Activated CD8-positive, alpha-beta T cell treated with anti-CD3 and anti-CD28 coated beads, Interleukin-2, amount 10 ng/mL, durations not matched to agents 7 days and 5 days (primary cell): ENCODE data around the gene NEURL3. TPM values are rescaled to one million over a fixed set of nuclear protein-coding genes. Genes with fewer than 3 reads are reported as not detected.

ENCODE experiments used
- ATAC-seq: fragments of 150-1000 bp; cut with Tn5 transposase; one replicate; pipeline ENCODE4 v1.10.0; 2021; ENCODE audit warnings: moderate library complexity
- CTCF ChIA-PET: fragments of 350-600 bp; sonication (Branson Sonifier 250); formaldehyde crosslinking; loops from one replicate; lab custom pipeline; 2021; ENCODE audit warnings: antibody characterized with exemption; lab: Charles Lee
- POLR2A ChIA-PET: fragments of 350-600 bp; sonication (Branson Sonifier 250); formaldehyde crosslinking; loops from one replicate; lab custom pipeline; 2021; ENCODE audit warnings: antibody characterized with exemption; lab: Charles Lee
- DNase-seq: peaks from one replicate; pipeline ENCODE4 v3.0.0-alpha.2; 2020
- H3K27ac Mint-ChIP-seq: one replicate; pipeline ENCODE4 v1.8.0; 2021; ENCODE audit warnings: mild to moderate bottlenecking, mixed read lengths
- H3K27me3 Mint-ChIP-seq: one replicate; pipeline ENCODE4 v1.8.0; 2021; ENCODE audit warnings: low read depth, mixed read lengths
- H3K36me3 Mint-ChIP-seq: one replicate; pipeline ENCODE4 v1.8.0; 2021; ENCODE audit warnings: low read depth, mixed read lengths
- H3K4me1 Mint-ChIP-seq: one replicate; pipeline ENCODE4 v1.8.0; 2021; ENCODE audit warnings: low read depth, mixed read lengths
- H3K4me3 Mint-ChIP-seq: one replicate; pipeline ENCODE4 v1.8.0; 2021; ENCODE audit warnings: mild to moderate bottlenecking, mixed read lengths
- H3K9me3 Mint-ChIP-seq: one replicate; pipeline ENCODE4 v1.8.0; 2022; ENCODE audit warnings: mixed read lengths; ENCODE audit not compliant: insufficient read depth
- total RNA-seq, 2 experiments: library from RNA; stranded (reverse); gene quantifications; one replicate each; pipeline ENCODE4 v1.2.3, GENCODE V29; 2021

NEURL3 gene
- total RNA-seq, 2 experiments from 2014 or later = not detected

DNA sequence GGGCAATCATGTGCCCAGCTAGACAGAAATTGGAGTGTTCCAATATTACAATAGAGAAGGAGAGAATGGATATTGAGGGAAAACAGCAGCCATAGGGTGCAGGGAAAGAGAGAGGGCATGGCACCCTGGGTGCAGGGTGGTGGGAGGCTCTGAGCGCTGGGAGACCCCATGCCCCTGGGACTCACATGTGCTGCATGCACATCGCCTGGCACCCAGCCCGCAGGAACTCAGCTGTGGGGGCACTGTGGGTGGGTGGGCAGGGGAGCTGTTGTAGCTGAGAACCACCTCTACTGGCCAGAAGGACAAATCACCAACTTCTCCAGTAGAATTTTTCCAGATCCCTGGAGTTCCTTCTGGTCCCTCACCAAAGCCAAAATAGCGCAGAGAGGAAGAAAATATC is 7.2 kb upstream of the NEURL3 start:
- H3K4me1 Mint-ChIP-seq = peaks cover 15% of the 10 kb centered on the region
- H3K36me3 Mint-ChIP-seq = peaks cover 11% of the 10 kb centered on the region
- ChIA-PET POLR2A (no interaction called here), CTCF (interaction anchor here (1.1 to 11.3 kb wide), 5 partner anchors 14 to 338 kb away, joined by 3 to 162 read pairs (median 4); no protein-coding TSS in a partner anchor)
- peaks cover 5% of the 10 kb centered on the region for H3K9me3 Mint-ChIP-seq
- no peak for DNase-seq
- no peak overlapping the region for H3K27ac Mint-ChIP-seq
- no peak for ATAC-seq
- H3K27me3 Mint-ChIP-seq = peaks cover 24% of the 10 kb centered on the region
- no peak overlapping the region for H3K4me3 Mint-ChIP-seq

- Mint-ChIP-seq H3K4me1 (peaks cover 15% of the 10 kb centered on the region), H3K4me3 (no peak overlapping the region), H3K27ac (no peak overlapping the region), H3K36me3 (peaks cover 7% of the 10 kb centered on the region), H3K27me3 (peaks cover 24% of the 10 kb centered on the region), H3K9me3 (peaks cover under 1% of the 10 kb centered on the region)
- CTCF ChIA-PET = interaction anchor here (1.3 to 11.3 kb wide), 6 partner anchors 11 to 337 kb away, joined by 3 to 162 read pairs (median 20); no protein-coding TSS in a partner anchor
- POLR2A ChIA-PET = no interaction called here
- DNase-seq = no peak
- no peak for ATAC-seq
Measured at GRCh38 chr2:96511851-96512250, 6.7 kb upstream of the NEURL3 start.

- H3K27ac Mint-ChIP-seq = no peak overlapping the region
Measured at GRCh38 chr2:96510931-96511595, 5.9 kb upstream of the NEURL3 start.

GRCh38 chr2:96509847-96510230 is 4.7 kb upstream of the NEURL3 start:
- Mint-ChIP-seq H3K4me3 (no peak overlapping the region), H3K4me1 (peaks cover 15% of the 10 kb centered on the region), H3K27ac (no peak overlapping the region), H3K36me3 (no peaks in the 10 kb centered on the region), H3K9me3 (no peaks in the 10 kb centered on the region), H3K27me3 (peaks cover 19% of the 10 kb centered on the region)
- ChIA-PET CTCF (interaction anchor here (1.0 to 11.3 kb wide), 15 partner anchors 8 to 517 kb away, joined by 3 to 162 read pairs (median 8); partner anchors contain the start of gene ARID5A), POLR2A (interaction anchor here (1.4 to 1.6 kb wide), 2 partner anchors 17 to 102 kb away, joined by 4 to 6 read pairs; no protein-coding TSS in a partner anchor)
- ATAC-seq (no peak), DNase-seq (no peak)

More at GRCh38 chr2:96510931-96511595, 5.9 kb upstream of the NEURL3 start:
- no peak for DNase-seq
- Mint-ChIP-seq H3K4me3 (no peak overlapping the region), H3K4me1 (peaks cover 15% of the 10 kb centered on the region), H3K9me3 (no peaks in the 10 kb centered on the region), H3K27me3 (peaks cover 24% of the 10 kb centered on the region), H3K36me3 (peaks cover 3% of the 10 kb centered on the region)
- ChIA-PET CTCF (interaction anchor here (1.1 to 11.3 kb wide), 12 partner anchors 12 to 518 kb away, joined by 3 to 162 read pairs (median 10); partner anchors contain the start of gene ARID5A), POLR2A (interaction anchor here (1.4 to 1.6 kb wide), 2 partner anchors 16 to 104 kb away, joined by 4 to 6 read pairs; no protein-coding TSS in a partner anchor)
- no peak for ATAC-seq

- Mint-ChIP-seq H3K27me3 (peaks cover 15% of the 10 kb centered on the region), H3K27ac (peak overlapping the region; percentile 7), H3K9me3 (no peaks in the 10 kb centered on the region), H3K4me3 (no peak overlapping the region), H3K36me3 (no peaks in the 10 kb centered on the region), H3K4me1 (peaks cover 15% of the 10 kb centered on the region)
- POLR2A ChIA-PET = interaction anchor here (0.7 to 1.4 kb wide), 2 partner anchors 30 to 45 kb away, joined by 3 read pairs; no protein-coding TSS in a partner anchor
- peak; percentile 69 for DNase-seq
- ATAC-seq = peak; percentile 36
- CTCF ChIA-PET = interaction anchor here (0.7 to 11.3 kb wide), 21 partner anchors 9 to 172 kb away, joined by 3 to 162 read pairs (median 5); partner anchors contain the start of gene ARID5A
Measured at GRCh38 chr2:96509114-96509846, 4.1 kb upstream of the NEURL3 start.

DNA sequence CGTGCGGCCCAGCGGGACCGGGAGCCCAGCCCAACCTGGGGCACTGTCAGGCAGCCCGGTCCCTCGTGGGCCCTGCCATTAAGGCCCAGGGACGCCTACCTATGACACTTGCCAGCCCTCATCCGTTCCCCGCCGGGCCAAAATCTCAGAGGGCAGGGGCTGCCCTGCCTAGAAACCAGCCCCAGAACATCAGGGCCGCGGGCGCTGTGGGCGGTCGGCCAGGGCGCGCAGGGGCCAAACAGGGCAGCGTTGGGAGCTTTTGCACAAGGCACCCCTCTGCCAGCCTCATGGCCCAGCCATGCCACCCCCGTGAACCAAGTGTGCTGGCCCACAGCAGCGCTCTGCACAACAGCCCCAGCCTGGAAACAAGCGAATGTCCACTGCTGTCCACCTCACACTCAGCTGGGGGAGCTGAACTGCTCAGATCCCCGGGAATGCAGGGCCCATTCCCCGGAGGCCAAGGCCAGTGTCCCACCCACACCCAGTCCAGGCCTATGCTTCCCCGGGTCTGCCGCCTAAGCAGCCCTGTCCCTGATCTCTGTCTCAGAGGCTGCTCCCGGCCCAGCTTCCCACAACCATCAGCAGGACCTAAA is 3.5 kb upstream of the NEURL3 start:
- POLR2A ChIA-PET = interaction anchor here (0.7 to 1.4 kb wide), 2 partner anchors 30 to 46 kb away, joined by 3 read pairs; no protein-coding TSS in a partner anchor
- H3K4me1 Mint-ChIP-seq = peaks cover 15% of the 10 kb centered on the region
- no peak for DNase-seq

GRCh38 chr2:96507957-96508520 is 2.9 kb upstream of the NEURL3 start:
- Mint-ChIP-seq H3K4me1 (peaks cover 15% of the 10 kb centered on the region), H3K27ac (peak overlapping the region; percentile 35), H3K4me3 (peak overlapping the region; percentile 67), H3K36me3 (no peaks in the 10 kb centered on the region), H3K27me3 (peaks cover 15% of the 10 kb centered on the region), H3K9me3 (no peaks in the 10 kb centered on the region)
- ChIA-PET POLR2A (interaction anchor here (1.4 kb wide), 1 partner anchor 46 kb away, joined by 3 read pairs; no protein-coding TSS in a partner anchor), CTCF (interaction anchor here (0.6 to 11.3 kb wide), 14 partner anchors 12 to 515 kb away, joined by 3 to 162 read pairs (median 4); no protein-coding TSS in a partner anchor)
- DNase-seq = peak; percentile 91
- peak; percentile 93 for ATAC-seq

More for the DNA sequence above, 3.5 kb upstream of the NEURL3 start:
- Mint-ChIP-seq H3K27me3 (peaks cover 15% of the 10 kb centered on the region), H3K36me3 (no peaks in the 10 kb centered on the region), H3K27ac (no peak overlapping the region), H3K4me3 (no peak overlapping the region), H3K9me3 (no peaks in the 10 kb centered on the region)
- ATAC-seq = no peak
- CTCF ChIA-PET = interaction anchor here (0.6 to 11.3 kb wide), 24 partner anchors 11 to 516 kb away, joined by 3 to 162 read pairs (median 4); partner anchors contain the start of gene ARID5A

DNA sequence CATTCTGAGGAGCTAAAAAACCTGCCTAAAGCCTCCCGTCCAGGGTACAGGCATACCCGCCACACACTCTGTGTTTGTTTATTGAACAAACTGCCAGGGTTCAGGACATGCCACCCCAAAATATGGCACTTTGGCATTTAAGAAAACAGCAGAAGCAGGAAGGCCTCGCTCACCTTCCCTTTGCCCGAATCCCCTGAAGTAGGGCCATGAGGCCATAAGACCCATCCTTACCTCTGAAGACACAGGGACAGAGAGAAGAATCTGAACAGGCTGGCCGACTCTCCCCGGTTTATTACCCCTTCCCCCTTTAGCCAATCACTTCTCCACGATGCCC is 1.7 kb upstream of the NEURL3 start:
- no peak for ATAC-seq
- H3K27me3 Mint-ChIP-seq = peaks cover 15% of the 10 kb centered on the region
- no peaks in the 10 kb centered on the region for H3K36me3 Mint-ChIP-seq
- peaks cover 20% of the 10 kb centered on the region for H3K4me1 Mint-ChIP-seq
- no peak overlapping the region for H3K4me3 Mint-ChIP-seq
- H3K27ac Mint-ChIP-seq = no peak overlapping the region
- no peaks in the 10 kb centered on the region for H3K9me3 Mint-ChIP-seq
- ChIA-PET POLR2A (interaction anchor here (1.3 kb wide), 1 partner anchor 30 kb away, joined by 5 read pairs; the partner anchor contains the start of gene ARID5A), CTCF (interaction anchor here (11.3 kb wide), 1 partner anchor 100 kb away, joined by 162 read pairs; no protein-coding TSS in a partner anchor)
- DNase-seq = no peak

- POLR2A ChIA-PET = interaction anchor here (1.3 kb wide), 2 partner anchors 31 to 99 kb away, joined by 4 to 5 read pairs; partner anchors contain the start of gene ARID5A
- DNase-seq (no peak), ATAC-seq (no peak)
- no peaks in the 10 kb centered on the region for H3K36me3 Mint-ChIP-seq
- no peaks in the 10 kb centered on the region for H3K9me3 Mint-ChIP-seq
- CTCF ChIA-PET = interaction anchor here (11.3 kb wide), 1 partner anchor 100 kb away, joined by 162 read pairs; no protein-coding TSS in a partner anchor
- peaks cover 26% of the 10 kb centered on the region for H3K4me1 Mint-ChIP-seq
- H3K27me3 Mint-ChIP-seq = peaks cover 13% of the 10 kb centered on the region
- H3K27ac Mint-ChIP-seq = no peak overlapping the region
- no peak overlapping the region for H3K4me3 Mint-ChIP-seq
Measured at GRCh38 chr2:96506016-96506906, 1.1 kb upstream of the NEURL3 start.

- Mint-ChIP-seq H3K27me3 (no peaks in the 10 kb centered on the region), H3K4me1 (peaks cover 23% of the 10 kb centered on the region), H3K36me3 (no peaks in the 10 kb centered on the region), H3K27ac (no peak overlapping the region), H3K4me3 (no peak overlapping the region), H3K9me3 (no peaks in the 10 kb centered on the region)
- ChIA-PET POLR2A (no interaction called here), CTCF (interaction anchor here (0.7 to 11.3 kb wide), 3 partner anchors 12 to 167 kb away, joined by 3 to 162 read pairs (median 3); no protein-coding TSS in a partner anchor)
- DNase-seq (peak; percentile 19), ATAC-seq (no peak)
Measured at GRCh38 chr2:96503637-96504243, 1.4 kb downstream of the NEURL3 start.
